NT2/D1 (cell line): ENCODE results near the gene LRRC9.

Experiments
- DNase-seq: peaks from one replicate; pipeline ENCODE4 v3.0.0-alpha.2; 2011; ENCODE audit warnings: low read depth, low spot score
- H3K27me3 ChIP-seq: 2 replicates; pipeline ENCODE4 v1.6.0; 2011; ENCODE audit warnings: mild to moderate bottlenecking; ENCODE audit not compliant: insufficient read length, insufficient read depth
- H3K36me3 ChIP-seq: 2 replicates; pipeline ENCODE4 v1.6.1; 2011; ENCODE audit warnings: mild to moderate bottlenecking, low read length, mixed read lengths; ENCODE audit not compliant: insufficient read depth, insufficient read length
- H3K4me1 ChIP-seq: 2 replicates; pipeline ENCODE4 v1.5.1; 2011; ENCODE audit not compliant: insufficient read depth, insufficient read length
- H3K4me3 ChIP-seq: 2 replicates; pipeline ENCODE4 v1.5.1; 2011; ENCODE audit warnings: low read depth; ENCODE audit not compliant: insufficient read length
- H3K9ac ChIP-seq: 2 replicates; pipeline ENCODE4 v1.6.0; 2011; ENCODE audit warnings: low read depth; ENCODE audit not compliant: insufficient read length
- H3K9me3 ChIP-seq: 2 replicates; pipeline ENCODE4 v1.5.1; 2011; ENCODE audit warnings: mild to moderate bottlenecking, low read length; ENCODE audit not compliant: insufficient read depth
- SUZ12 ChIP-seq: IDR thresholded peaks from 2 replicates; pipeline ENCODE4 v1.6.1; 2011; ENCODE audit not compliant: insufficient read length, insufficient read depth; ENCODE audit errors: extremely low read depth
- YY1 ChIP-seq: IDR thresholded peaks from 2 replicates; pipeline ENCODE4 v1.6.1; 2011; ENCODE audit not compliant: insufficient read length, insufficient read depth
- ZNF274 ChIP-seq: IDR thresholded peaks from 2 replicates; pipeline ENCODE4 v1.6.1; 2011; ENCODE audit warnings: mild to moderate bottlenecking, low read depth, low read length

LRRC9 gene

GRCh38 chr14:60064491-60065072 is 144.6 kb downstream of the LRRC9 start:
- no peak for DNase-seq

GRCh38 chr14:60067882-60068281 is 147.9 kb downstream of the LRRC9 start:
- Histone ChIP-seq H3K9me3 (no peaks in the 10 kb centered on the region), H3K4me1 (no peaks in the 10 kb centered on the region), H3K4me3 (no peak overlapping the region), H3K9ac (no peak overlapping the region), H3K27me3 (no peaks in the 10 kb centered on the region), H3K36me3 (no peaks in the 10 kb centered on the region)
- no peak for DNase-seq
- TF ChIP-seq YY1 (no peak), SUZ12 (no peak)

More at GRCh38 chr14:60064491-60065072, 144.6 kb downstream of the LRRC9 start:
- H3K9ac ChIP-seq = no peak overlapping the region
- H3K36me3 ChIP-seq = no peaks in the 10 kb centered on the region
- H3K9me3 ChIP-seq = no peaks in the 10 kb centered on the region
- no peaks in the 10 kb centered on the region for H3K4me1 ChIP-seq
- no peak for TF ChIP-seq YY1
- TF ChIP-seq ZNF274 = no peak
- no peak for TF ChIP-seq SUZ12
- no peak overlapping the region for H3K4me3 ChIP-seq
- no peaks in the 10 kb centered on the region for H3K27me3 ChIP-seq

GRCh38 chr14:60079723-60080122 is 159.8 kb downstream of the LRRC9 start:
- Histone ChIP-seq H3K9ac (no peak overlapping the region), H3K4me1 (no peaks in the 10 kb centered on the region), H3K36me3 (no peaks in the 10 kb centered on the region), H3K4me3 (no peak overlapping the region), H3K27me3 (no peaks in the 10 kb centered on the region), H3K9me3 (no peaks in the 10 kb centered on the region)
- TF ChIP-seq SUZ12 (no peak), YY1 (no peak), ZNF274 (no peak)
- no peak for DNase-seq

- Histone ChIP-seq H3K4me1 (no peaks in the 10 kb centered on the region), H3K9ac (no peak overlapping the region), H3K9me3 (no peaks in the 10 kb centered on the region), H3K4me3 (no peak overlapping the region), H3K36me3 (no peaks in the 10 kb centered on the region), H3K27me3 (no peaks in the 10 kb centered on the region)
- TF ChIP-seq SUZ12 = no peak
- no peak for TF ChIP-seq YY1
- no peak for TF ChIP-seq ZNF274
- no peak for DNase-seq
These were observed 165.1 kb downstream of the LRRC9 start for GRCh38 chr14:60085085-60085484.

- no peaks in the 10 kb centered on the region for H3K9me3 ChIP-seq
- no peaks in the 10 kb centered on the region for H3K27me3 ChIP-seq
- no peaks in the 10 kb centered on the region for H3K36me3 ChIP-seq
- no peaks in the 10 kb centered on the region for H3K4me1 ChIP-seq
- TF ChIP-seq SUZ12 (no peak), YY1 (no peak), ZNF274 (no peak)
- DNase-seq = no peak
- no peak overlapping the region for H3K4me3 ChIP-seq
- no peak overlapping the region for H3K9ac ChIP-seq
These were observed 165.7 kb downstream of the LRRC9 start for GRCh38 chr14:60085693-60086092.

GRCh38 chr14:60087668-60088067 is 167.7 kb downstream of the LRRC9 start:
- Histone ChIP-seq H3K27me3 (no peaks in the 10 kb centered on the region), H3K36me3 (no peaks in the 10 kb centered on the region)
- TF ChIP-seq ZNF274 (no peak), YY1 (no peak), SUZ12 (no peak)

GRCh38 chr14:60089221-60089620 is 169.3 kb downstream of the LRRC9 start:
- no peak for DNase-seq
- no peak overlapping the region for H3K4me3 ChIP-seq
- H3K4me1 ChIP-seq = no peaks in the 10 kb centered on the region
- no peaks in the 10 kb centered on the region for H3K36me3 ChIP-seq
- H3K9me3 ChIP-seq = no peaks in the 10 kb centered on the region
- TF ChIP-seq YY1 = no peak
- TF ChIP-seq ZNF274 = no peak
- TF ChIP-seq SUZ12 = no peak
- H3K27me3 ChIP-seq = no peaks in the 10 kb centered on the region
- H3K9ac ChIP-seq = no peak overlapping the region

More at GRCh38 chr14:60087668-60088067, 167.7 kb downstream of the LRRC9 start:
- DNase-seq = no peak
- Histone ChIP-seq H3K4me3 (no peak overlapping the region), H3K9ac (no peak overlapping the region), H3K9me3 (no peaks in the 10 kb centered on the region), H3K4me1 (no peaks in the 10 kb centered on the region)
